ENCODE results near the gene CHMP3. TPM values are rescaled to one million over a fixed set of nuclear protein-coding genes. Genes with fewer than 3 reads are reported as not detected.
"Not testable (repeated sequence)": the region's sequence is repeated elsewhere in the genome, so short reads cannot be mapped to it uniquely, and the experiment has no call there.

Gene CHMP3
- 10 to 100 TPM; 41.9 to 45.1 TPM for total RNA-seq

DNA sequence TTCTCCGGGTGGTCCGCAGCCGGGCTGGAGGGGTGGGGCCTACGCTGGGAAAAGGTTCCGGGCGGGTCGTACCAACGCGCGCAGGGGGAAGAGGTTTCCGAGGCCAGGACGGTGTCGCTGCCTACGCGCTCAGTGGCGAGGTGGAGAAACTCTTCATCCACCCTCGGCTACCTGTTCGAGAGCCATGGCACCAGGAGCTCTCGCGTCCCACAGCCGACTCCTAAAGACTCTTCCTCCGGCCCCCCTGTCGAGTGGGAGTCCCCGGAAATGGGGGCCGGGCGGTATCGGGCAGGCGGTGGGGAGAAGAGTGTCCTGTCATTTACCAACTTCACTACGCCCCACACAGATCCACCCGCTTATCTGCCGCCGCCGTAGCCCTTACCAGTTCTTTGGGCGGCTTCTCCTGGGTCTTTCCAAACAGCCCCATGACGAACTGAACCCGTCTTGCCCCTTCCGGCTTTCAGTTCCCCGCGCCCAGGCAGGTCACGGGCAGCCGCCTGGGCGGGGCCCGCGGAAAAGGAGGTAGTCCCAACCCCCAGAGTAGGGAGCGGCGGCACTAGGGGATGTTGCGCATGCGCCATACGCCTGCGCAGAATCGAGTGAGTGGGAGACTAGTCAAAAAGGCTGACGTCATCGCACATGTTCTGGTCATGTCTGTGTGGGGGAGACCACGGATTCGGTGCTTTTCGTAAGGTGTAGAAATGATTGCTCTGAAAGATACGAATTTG is at the start of gene CHMP3:
TSS of gene CHMP3 (minus strand) at position 522 of the 728 bp plus-strand sequence. CDS start at position 427, 95 bp downstream.
- H3K27ac Mint-ChIP-seq = peak within 1 kb of the TSS; percentile 98
- ATAC-seq (peak; percentile 96 to 97), DNase-seq (ENCODE audit: low spot score) (peak; percentile 98)
- H3K36me3 Mint-ChIP-seq = no peaks in the 10 kb centered on the region
- no peaks in the 10 kb centered on the region for H3K9me3 Mint-ChIP-seq
- H3K4me1 Mint-ChIP-seq (ENCODE audit: low read depth in 2 of 2) = peaks cover 25% of the 10 kb centered on the region in 2 donors
- peak within 1 kb of the TSS; percentile 86 for H3K4me3 Mint-ChIP-seq
- peaks cover 0 to 9% of the 10 kb centered on the region in 2 donors for H3K27me3 Mint-ChIP-seq

DNA sequence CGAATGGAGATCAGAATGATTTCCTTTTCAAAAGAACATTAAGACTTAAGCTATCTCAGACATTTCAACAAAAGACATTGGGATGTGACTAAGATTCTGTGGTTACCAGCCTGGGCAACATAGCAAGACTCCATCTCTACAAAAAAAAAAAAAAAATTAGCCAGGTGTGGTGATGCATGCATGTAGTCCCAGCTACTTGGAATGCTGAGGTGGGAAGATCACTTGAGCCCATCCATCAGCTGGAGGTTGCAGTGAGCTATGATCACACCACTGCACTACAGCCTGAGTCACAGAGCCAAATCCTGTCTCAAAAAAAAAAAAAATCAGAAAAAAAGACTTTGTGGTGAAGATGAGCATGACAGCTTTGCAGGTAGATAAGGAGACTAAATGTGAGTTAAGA is 47.6 kb upstream of the CHMP3 start:
- H3K4me1 Mint-ChIP-seq (ENCODE audit: low read depth in 2 of 2) = peaks cover 9 to 16% of the 10 kb centered on the region in 2 donors
- H3K27me3 Mint-ChIP-seq = no peaks in the 10 kb centered on the region
- DNase-seq (ENCODE audit: low spot score) (no peak), ATAC-seq (no peak)
- peaks cover 29% of the 10 kb centered on the region for H3K36me3 Mint-ChIP-seq
- no peak overlapping the region for H3K4me3 Mint-ChIP-seq
- H3K27ac Mint-ChIP-seq = no peak overlapping the region
- no peaks in the 10 kb centered on the region for H3K9me3 Mint-ChIP-seq

DNA sequence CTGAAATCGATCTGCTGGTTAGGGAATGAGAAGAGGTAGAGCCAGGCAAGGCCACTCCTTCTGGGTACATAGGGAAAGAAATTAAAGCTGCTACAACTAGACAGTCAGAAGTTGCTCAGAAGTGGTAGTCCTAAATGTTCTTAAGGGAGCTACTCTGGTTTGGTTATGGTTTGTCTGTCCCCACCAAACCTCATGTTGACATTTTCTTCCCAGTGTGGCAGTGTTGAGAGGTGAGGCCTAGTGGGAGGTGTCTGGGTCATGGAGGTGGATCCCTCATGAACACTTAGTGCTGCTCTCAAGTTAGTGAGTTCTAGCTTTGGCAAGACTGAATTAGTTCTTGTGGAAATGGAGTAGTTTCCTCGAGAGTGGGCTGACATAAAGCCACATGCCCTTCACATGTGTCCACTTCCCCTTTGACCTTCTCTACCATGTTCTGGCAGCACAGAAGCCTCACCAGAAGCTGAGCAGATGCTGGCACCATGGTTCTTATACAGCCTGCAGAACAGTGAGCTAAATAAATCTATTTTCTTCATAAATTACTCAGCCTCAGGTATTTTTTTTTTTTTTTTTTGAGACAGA is 45.7 kb upstream of the CHMP3 start:
- H3K4me1 Mint-ChIP-seq (ENCODE audit: low read depth in 2 of 2) = peaks cover 9 to 16% of the 10 kb centered on the region in 2 donors
- H3K27ac Mint-ChIP-seq = no peak overlapping the region
- no peak for ATAC-seq
- no peaks in the 10 kb centered on the region for H3K9me3 Mint-ChIP-seq
- no peak overlapping the region for H3K4me3 Mint-ChIP-seq
- H3K36me3 Mint-ChIP-seq = peaks cover 29% of the 10 kb centered on the region
- H3K27me3 Mint-ChIP-seq = no peaks in the 10 kb centered on the region
- no peak for DNase-seq (ENCODE audit: low spot score)

DNA sequence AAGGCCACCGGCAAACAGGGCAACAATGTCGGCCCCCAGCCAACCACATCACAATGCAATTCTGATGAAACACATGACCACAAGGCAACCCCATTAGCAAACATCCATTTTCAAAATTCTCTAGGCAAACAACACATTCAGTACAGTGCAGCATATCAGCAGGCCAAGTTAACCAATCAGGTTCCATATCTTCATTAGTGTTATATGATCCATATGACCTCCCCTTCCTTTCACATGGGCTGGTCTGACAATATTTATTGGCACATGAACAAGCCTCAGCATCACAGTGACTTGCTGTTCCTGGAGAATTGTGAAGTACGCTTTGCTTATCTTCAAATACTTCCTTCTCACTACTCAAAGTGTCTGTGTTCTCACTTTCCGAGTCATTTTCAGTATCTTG is 40.7 kb upstream of the CHMP3 start:
- ATAC-seq = peak in 1 of 2 donors; percentile 57
- H3K27me3 Mint-ChIP-seq = no peaks in the 10 kb centered on the region
- no peak for DNase-seq (ENCODE audit: low spot score)
- peaks cover 14% of the 10 kb centered on the region for H3K36me3 Mint-ChIP-seq
- peaks cover 0 to 2% of the 10 kb centered on the region in 2 donors for H3K4me1 Mint-ChIP-seq (ENCODE audit: low read depth in 2 of 2)
- H3K4me3 Mint-ChIP-seq = peak overlapping the region; percentile 4
- H3K9me3 Mint-ChIP-seq = no peaks in the 10 kb centered on the region
- peak overlapping the region in 1 of 2 donors; percentile 17 for H3K27ac Mint-ChIP-seq

DNA sequence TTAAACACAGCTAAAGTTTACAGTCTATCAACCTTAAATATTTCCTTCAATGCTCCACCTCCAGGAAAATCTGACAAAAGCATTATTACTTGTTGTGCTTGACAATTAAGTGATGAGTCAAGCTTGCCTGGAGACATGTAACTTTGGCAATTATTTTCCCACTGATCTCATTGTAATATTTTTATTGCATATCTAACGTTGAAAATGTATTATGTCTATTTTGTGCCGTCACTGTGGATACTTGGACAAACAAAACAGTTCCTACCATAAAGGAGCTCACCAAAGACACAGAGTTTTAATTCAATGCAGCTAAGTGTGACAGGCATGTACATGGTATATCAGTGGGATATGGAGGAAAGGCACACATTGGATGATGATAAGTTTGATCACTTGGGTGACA is 35.7 kb upstream of the CHMP3 start:
- no peak for ATAC-seq

DNA sequence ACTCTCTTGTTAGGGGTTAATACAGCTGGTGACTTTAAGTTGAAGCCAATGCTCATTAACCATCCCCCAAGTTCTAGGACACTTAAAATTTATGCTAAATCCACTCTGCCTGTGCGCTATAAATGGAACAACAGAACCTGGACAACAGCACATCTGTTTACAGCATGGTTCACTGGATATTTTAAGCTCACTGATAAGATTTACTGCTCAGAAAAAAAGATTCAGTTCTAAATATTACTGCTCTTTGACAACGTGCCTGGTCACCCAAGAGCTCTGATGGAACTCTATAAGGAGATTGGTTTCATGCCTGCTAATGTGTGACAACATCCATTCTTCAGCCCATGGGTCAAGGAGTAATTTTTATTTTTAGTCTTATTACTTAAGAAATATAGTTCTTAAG is 32.9 kb upstream of the CHMP3 start:
- no peak for ATAC-seq
- Mint-ChIP-seq H3K36me3 (no peaks in the 10 kb centered on the region), H3K9me3 (no peaks in the 10 kb centered on the region), H3K4me3 (no peak overlapping the region), H3K4me1 (ENCODE audit: low read depth in 2 of 2) (no peaks in the 10 kb centered on the region), H3K27me3 (peaks cover 8 to 19% of the 10 kb centered on the region in 2 donors), H3K27ac (no peak overlapping the region)
- DNase-seq (ENCODE audit: low spot score) = no peak

More for the DNA sequence above, 35.7 kb upstream of the CHMP3 start:
- H3K36me3 Mint-ChIP-seq = no peaks in the 10 kb centered on the region
- H3K4me3 Mint-ChIP-seq = no peak overlapping the region
- DNase-seq (ENCODE audit: low spot score) = no peak
- no peaks in the 10 kb centered on the region for H3K9me3 Mint-ChIP-seq
- peaks cover 4 to 6% of the 10 kb centered on the region in 2 donors for H3K27me3 Mint-ChIP-seq
- no peak overlapping the region for H3K27ac Mint-ChIP-seq
- H3K4me1 Mint-ChIP-seq (ENCODE audit: low read depth in 2 of 2) = no peaks in the 10 kb centered on the region

DNA sequence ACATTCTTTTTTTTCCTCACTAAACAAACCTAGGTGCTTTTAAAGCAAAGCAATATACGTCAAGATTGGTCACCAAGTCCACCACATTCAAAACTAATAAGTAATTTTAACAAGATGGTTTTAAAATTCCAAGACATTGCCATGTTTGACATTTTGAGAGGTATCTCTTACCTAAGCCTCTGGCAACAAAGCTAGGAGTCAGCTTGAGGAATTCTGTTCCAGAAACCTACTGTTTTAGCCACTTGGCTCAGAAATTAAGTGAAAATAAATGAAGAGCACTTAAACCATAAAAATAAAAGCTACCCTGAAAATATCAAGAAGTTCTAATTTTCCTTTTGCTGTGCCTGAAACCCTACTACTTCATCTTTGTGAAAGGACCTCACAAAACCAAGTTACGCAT is 30.0 kb upstream of the CHMP3 start:
- Mint-ChIP-seq H3K27ac (no peak overlapping the region), H3K27me3 (peaks cover 16 to 39% of the 10 kb centered on the region in 2 donors), H3K4me3 (no peak overlapping the region), H3K4me1 (ENCODE audit: low read depth in 2 of 2) (no peaks in the 10 kb centered on the region), H3K9me3 (peaks cover 2% of the 10 kb centered on the region), H3K36me3 (no peaks in the 10 kb centered on the region)
- DNase-seq (ENCODE audit: low spot score) (no peak), ATAC-seq (no peak)

DNA sequence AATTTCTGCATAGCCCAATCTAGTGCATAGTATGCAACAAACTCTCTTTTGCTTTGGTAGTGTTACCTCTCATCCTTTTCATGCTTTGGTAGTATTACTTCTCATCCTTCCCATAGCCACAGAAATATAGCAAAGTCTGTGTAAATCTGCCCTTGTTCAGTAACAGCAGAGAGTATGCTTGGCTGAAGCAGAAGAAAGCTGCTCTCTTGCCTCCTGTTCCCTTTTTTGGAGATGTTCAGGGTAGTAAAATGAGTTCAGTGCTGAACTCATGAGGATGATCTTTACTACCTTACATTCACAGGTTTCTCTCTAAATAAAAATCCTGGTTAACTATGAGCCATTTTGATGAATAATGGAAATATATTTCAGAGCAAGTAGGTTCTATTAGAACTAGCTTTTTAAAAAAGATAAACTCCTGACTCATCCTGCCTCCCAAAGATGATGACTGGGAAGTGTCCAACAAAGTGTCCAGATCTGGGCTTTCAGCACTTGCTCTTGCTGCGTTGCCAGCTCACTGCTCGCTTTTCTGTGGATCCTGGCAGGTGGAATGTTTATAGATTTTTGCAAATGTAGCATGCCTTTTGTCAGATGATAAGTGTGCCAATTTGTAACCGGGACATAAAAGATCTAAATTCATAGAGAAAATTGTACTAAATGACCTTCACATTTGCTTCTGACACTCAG is 29.4 kb upstream of the CHMP3 start:
- no peak for DNase-seq (ENCODE audit: low spot score)
- Mint-ChIP-seq H3K36me3 (no peaks in the 10 kb centered on the region), H3K4me3 (no peak overlapping the region), H3K27me3 (peaks cover 17 to 42% of the 10 kb centered on the region in 2 donors), H3K27ac (no peak overlapping the region), H3K4me1 (ENCODE audit: low read depth in 2 of 2) (no peaks in the 10 kb centered on the region), H3K9me3 (peaks cover 2% of the 10 kb centered on the region)
- no peak for ATAC-seq

DNA sequence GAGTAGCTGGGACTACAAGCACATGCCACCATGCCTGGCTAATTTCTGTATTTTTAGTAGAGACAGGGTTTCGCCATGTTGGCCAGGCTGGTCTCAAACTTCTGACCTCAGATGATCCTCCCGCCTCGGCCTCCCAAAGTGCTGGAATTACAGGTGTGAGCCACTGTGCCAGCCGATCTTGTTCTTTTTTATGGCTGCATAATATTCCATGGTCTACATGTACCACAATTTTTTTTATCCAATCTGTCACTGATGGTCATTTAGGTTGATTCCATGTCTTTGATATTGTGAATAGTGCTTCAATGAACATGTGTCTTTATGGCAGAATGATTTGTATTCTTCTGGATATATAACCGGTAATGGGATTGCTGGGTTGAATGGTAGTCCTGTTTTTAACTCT is 26.5 kb upstream of the CHMP3 start:
- H3K27ac Mint-ChIP-seq = not testable (repeated sequence)

DNA sequence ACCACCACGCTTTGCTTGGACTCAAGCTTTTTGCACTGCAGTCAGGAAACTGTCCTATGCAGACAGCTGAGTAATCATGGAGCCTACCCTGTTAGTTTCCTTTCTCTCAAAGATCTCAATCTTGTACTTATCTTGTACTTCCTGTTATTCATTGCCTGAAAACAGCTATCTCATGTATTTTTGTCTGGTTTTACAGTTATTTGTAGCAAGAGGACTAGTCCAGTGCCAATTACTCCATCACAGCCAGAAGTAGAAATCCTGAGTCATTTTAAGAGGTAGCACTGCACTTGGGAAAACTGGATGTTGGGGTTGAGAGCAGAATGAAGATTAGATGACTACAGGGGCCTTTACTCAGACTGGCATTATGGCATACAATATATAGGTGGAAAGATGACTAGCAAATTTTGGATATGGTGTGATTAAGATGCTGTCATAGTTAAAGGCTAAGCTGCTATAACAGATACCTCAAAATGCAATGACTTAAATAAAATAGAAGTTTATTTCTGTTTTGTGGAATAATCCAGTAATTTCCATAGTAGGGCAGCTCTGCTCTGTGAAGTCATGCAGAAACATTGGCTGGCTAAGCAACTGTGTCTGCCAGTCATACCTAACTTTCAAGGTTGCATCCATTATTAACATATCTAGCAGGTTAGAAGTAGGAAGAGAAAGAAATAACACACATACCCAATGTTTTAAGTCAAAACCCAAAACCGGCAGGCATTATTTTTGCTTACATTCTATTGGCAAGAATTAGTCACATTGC is 21.1 kb upstream of the CHMP3 start:
- ATAC-seq (peak; percentile 52 to 90), DNase-seq (ENCODE audit: low spot score) (no peak)
- Mint-ChIP-seq H3K4me3 (no peak overlapping the region), H3K4me1 (ENCODE audit: low read depth in 2 of 2) (peaks cover 3 to 6% of the 10 kb centered on the region in 2 donors), H3K9me3 (no peaks in the 10 kb centered on the region), H3K27me3 (peaks cover 23 to 28% of the 10 kb centered on the region in 2 donors), H3K27ac (peak overlapping the region in 1 of 2 donors; percentile 43), H3K36me3 (peaks cover 6% of the 10 kb centered on the region)

More for the DNA sequence above, 26.5 kb upstream of the CHMP3 start:
- not testable (repeated sequence) for ATAC-seq; H3K36me3 Mint-ChIP-seq; DNase-seq (ENCODE audit: low spot score); H3K9me3 Mint-ChIP-seq; H3K4me1 Mint-ChIP-seq (ENCODE audit: low read depth in 2 of 2); H3K4me3 Mint-ChIP-seq
- H3K27me3 Mint-ChIP-seq = peaks cover 28 to 54% of the 10 kb centered on the region in 2 donors

DNA sequence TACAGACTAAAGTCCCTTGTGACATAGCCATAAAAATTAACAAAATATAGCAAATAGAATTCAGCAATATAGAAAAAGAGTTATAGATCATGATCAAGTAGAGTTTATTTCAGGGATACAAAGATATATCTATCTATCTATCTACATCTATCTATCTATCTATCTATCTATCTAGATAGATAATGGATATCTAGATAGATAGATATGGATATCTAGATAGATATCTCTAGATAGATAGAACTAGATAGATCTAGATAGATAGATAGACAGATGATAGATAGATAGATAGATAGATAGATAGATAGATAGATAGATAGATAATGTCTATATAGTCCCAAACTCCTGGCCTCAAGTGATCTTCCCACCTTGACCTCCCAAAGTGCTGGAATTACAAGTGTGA is 17.3 kb upstream of the CHMP3 start:
- Mint-ChIP-seq H3K36me3 (peaks cover 7% of the 10 kb centered on the region), H3K4me1 (ENCODE audit: low read depth in 2 of 2) (peaks cover 3 to 6% of the 10 kb centered on the region in 2 donors), H3K4me3 (no peak overlapping the region), H3K27me3 (peaks cover 9 to 10% of the 10 kb centered on the region in 2 donors), H3K27ac (no peak overlapping the region), H3K9me3 (no peaks in the 10 kb centered on the region)
- DNase-seq (ENCODE audit: low spot score) (no peak), ATAC-seq (no peak)

DNA sequence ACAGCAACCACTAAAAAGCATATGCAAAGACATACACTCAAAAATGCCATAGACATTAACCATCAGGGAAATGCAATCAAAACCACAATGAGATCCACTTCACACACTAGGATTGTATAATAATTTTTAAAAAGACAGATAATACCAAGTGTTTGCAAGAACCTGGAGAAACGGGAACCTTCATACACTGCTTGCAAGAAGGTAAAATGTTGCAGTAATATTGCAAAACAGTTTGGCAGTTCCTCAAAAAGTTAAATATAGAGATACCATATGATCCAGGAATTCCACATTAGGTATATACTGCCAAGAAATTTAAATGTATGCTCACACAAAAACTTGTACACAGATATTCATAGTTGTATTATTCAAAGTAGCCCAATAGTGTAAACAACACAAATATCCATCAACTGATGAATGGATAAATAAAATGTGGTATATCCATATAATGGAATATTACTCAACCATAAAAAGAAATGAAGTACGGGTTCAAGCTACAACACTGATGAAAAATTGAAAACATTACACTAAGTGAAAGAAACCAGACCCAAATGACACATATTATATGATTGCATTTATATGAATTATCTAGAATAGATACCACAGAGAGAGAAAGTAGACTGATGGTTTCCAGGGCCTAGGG is 14.7 kb upstream of the CHMP3 start:
- DNase-seq (ENCODE audit: low spot score) (no peak), ATAC-seq (no peak)
- Mint-ChIP-seq H3K4me1 (ENCODE audit: low read depth in 2 of 2) (no peaks in the 10 kb centered on the region), H3K27me3 (peaks cover 5 to 10% of the 10 kb centered on the region in 2 donors), H3K9me3 (no peaks in the 10 kb centered on the region), H3K36me3 (peaks cover 7% of the 10 kb centered on the region), H3K27ac (no peak overlapping the region), H3K4me3 (no peak overlapping the region)

DNA sequence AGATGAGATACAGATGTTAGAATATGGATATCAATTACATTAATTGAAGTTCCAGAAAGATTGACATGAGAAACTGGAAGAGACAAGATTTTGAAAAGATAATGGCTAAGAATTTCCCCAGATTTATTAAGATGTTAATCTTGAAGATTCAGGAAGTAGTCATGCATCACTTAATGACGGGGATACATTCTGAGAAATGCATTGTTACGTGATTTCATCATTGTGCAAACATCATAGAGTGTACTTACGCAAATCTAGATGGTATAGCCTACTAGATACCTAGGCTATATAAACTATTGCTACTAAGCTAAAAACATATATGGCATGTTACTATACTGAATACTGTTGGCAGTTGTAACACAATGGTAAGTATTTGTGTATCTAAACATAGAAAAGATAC is 6.8 kb upstream of the CHMP3 start:
- peaks cover 18 to 19% of the 10 kb centered on the region in 2 donors for H3K27me3 Mint-ChIP-seq
- no peak for DNase-seq (ENCODE audit: low spot score)
- no peak overlapping the region for H3K27ac Mint-ChIP-seq
- H3K4me1 Mint-ChIP-seq (ENCODE audit: low read depth in 2 of 2) = no peaks in the 10 kb centered on the region
- H3K4me3 Mint-ChIP-seq = no peak overlapping the region
- no peak for ATAC-seq
- no peaks in the 10 kb centered on the region for H3K36me3 Mint-ChIP-seq
- no peaks in the 10 kb centered on the region for H3K9me3 Mint-ChIP-seq

All from natural killer cell treated with Interleukin-12 subunit alpha and Interleukin-12 subunit beta and Interleukin-15 and Interleukin-18, amount 100 ng/mL, for 72 hours (primary cell).